Fibroblast of villous mesenchyme (primary cell): Measurements from ENCODE around the gene MGMT. TPM values are rescaled to one million over a fixed set of nuclear protein-coding genes. Genes with fewer than 3 reads are reported as not detected.

ENCODE experiments used
- DNase-seq: peaks from one replicate; pipeline ENCODE4 v3.0.0-alpha.2; 2010; ENCODE audit warnings: low read depth
- H3K4me3 ChIP-seq: 2 replicates; pipeline ENCODE4 v1.5.1; 2011; ENCODE audit warnings: low read depth, mild to moderate bottlenecking, low read length
- CTCF ChIP-seq: IDR thresholded peaks from 2 replicates; pipeline ENCODE4 v1.5.1; 2012; ENCODE audit warnings: low read depth, mild to moderate bottlenecking, low read length; ENCODE audit not compliant: insufficient read depth
- total RNA-seq: library from RNA; depleted of rRNA; stranded (reverse); fragments of >200 nt; gene quantifications from 2 replicates; pipeline ENCODE4 v1.2.3, GENCODE V29; 2012

The MGMT gene
- total RNA-seq, 1 donor, result 10.4 TPM

- no peak for TF ChIP-seq CTCF
- DNase-seq, result no peak
- H3K4me3 ChIP-seq, result no peak overlapping the region
Observed at GRCh38 chr10:129770286-129770685, 303.2 kb downstream of the MGMT start.

GRCh38 chr10:129771024-129771423 is 304.0 kb downstream of the MGMT start:
- DNase-seq, result no peak
- H3K4me3 ChIP-seq, result no peak overlapping the region

GRCh38 chr10:129771576-129771975 is 304.5 kb downstream of the MGMT start:
- TF ChIP-seq CTCF, result no peak
- no peak for DNase-seq
- no peak overlapping the region for H3K4me3 ChIP-seq

More at GRCh38 chr10:129771024-129771423, 304.0 kb downstream of the MGMT start:
- TF ChIP-seq CTCF, result no peak

- no peak for DNase-seq
- TF ChIP-seq CTCF, result no peak
- H3K4me3 ChIP-seq, result no peak overlapping the region
Observed at GRCh38 chr10:129771991-129772431, 305.0 kb downstream of the MGMT start.

GRCh38 chr10:129772468-129773358 is 305.7 kb downstream of the MGMT start:
- no peak overlapping the region for H3K4me3 ChIP-seq
- TF ChIP-seq CTCF, result no peak
- DNase-seq, result no peak

GRCh38 chr10:129773359-129773990 is 306.4 kb downstream of the MGMT start:
- no peak for DNase-seq
- no peak for TF ChIP-seq CTCF
- H3K4me3 ChIP-seq, result no peak overlapping the region
